GM12872 (cell line): ENCODE data around the gene ELAVL1.

ENCODE experiments used
- CTCF ChIP-seq: IDR thresholded peaks from 3 replicates; pipeline ENCODE4 v1.5.1; 2011; ENCODE audit warnings: low read depth, mild to moderate bottlenecking, low read length, moderate library complexity; ENCODE audit not compliant: insufficient read depth

Gene ELAVL1

GRCh38 chr19:7965921-7966665, 39.3 kb downstream of the ELAVL1 start:
- no peak for TF ChIP-seq CTCF

DNA sequence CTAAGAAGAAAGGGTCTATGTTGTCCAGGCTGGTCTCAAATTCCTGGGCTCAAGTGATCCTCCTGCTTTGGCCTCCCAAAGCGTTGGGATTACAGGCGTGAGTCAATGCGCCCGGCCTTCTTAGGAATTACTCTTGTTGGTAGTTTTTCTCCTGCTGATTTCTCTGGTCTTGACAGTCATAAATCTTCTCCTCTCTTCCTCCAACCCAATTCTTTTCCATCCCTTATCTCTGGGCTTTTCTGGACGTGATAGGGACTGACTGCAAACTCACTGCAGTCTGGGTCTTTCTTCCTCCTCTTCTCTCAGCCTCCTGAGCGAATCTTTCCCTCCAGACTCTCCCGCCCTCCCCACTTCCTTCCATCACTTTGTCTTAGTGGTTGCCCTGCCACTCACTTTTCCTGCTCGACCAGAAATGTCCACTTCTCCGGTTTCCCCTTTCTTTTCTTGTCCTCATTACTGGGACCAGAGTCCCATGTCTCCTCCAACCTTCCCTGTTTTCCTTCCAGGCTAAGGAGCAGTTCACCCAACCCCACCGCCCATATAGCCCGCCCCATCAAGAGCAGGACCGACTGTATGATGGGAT, 40.1 kb downstream of the ELAVL1 start:
- TF ChIP-seq CTCF: no peak

DNA sequence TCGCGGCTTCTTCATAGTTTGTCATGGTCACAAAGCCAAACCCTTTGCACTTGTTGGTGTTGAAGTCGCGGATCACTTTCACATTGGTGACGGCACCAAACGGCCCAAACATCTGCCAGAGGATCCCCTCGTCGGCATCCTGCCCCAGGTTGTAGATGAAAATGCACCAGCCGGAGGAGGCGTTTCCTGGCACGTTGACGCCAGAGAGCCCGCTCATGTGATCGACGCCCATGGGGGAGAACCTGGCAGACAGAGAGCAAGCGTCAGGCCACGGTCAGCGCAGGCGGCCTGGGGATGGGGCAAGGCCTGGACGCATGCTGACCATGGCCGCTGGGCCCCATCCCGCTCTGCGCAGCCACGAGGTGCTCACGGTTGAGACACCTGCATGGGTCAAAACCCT, 41.9 kb downstream of the ELAVL1 start:
- no peak for TF ChIP-seq CTCF

DNA sequence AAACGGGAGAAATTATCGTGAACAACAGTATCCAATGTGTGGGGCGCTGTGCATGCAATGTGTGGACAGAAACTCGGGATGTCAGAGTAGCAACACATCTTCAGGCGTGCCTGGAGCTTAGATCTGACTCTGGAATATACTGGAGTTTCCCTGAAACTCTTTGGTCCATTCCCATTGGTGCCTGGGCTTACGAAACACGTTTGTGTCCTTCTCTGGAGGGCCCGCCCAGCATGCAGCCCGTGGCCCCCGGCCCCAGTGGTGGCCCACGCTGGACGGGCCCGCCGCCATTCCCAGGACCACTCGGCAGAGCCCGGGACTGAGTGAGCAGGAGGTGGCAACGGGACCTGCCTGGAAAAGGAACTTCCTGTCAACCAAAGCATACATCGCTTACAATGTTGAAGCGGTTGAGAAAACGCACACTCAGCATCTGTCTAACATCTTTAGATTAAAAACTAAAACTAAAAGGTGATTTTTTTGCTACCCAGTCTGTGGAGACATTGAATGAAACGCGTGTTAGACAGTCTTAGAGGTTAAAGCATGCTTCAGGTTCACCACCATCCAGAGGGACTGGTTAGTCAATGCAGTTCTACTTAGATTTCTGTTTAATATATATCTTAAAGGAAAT, 42.7 kb downstream of the ELAVL1 start:
- no peak for TF ChIP-seq CTCF

- TF ChIP-seq CTCF: no peak
These were observed 43.4 kb downstream of the ELAVL1 start for GRCh38 chr19:7961920-7962626.

GRCh38 chr19:7959211-7959610, 46.2 kb downstream of the ELAVL1 start:
- TF ChIP-seq CTCF: no peak

DNA sequence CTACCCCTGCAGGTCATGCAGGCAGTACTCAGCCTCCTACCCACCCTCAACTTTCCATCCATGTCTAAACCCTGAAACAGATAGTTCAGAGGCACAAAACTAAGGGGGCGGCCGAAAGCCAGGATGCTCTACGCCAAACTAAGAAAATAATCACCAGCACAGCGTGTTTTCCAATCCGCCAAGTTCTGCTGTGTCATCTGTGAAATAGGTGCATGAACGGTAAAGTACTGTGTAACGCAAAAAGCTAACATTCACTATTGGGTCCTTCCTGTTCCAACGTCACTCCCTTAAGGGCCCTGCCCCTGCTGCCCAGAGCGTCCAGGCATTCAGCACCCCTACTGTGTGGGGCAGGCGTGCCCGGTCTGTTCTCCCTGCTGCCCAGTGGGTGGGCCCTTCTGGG, 49.7 kb downstream of the ELAVL1 start:
- no peak for TF ChIP-seq CTCF
